Progenitor cell of endocrine pancreas (in vitro differentiated cells): Measurements from ENCODE around the gene OTULINL. TPM values are rescaled to one million over a fixed set of nuclear protein-coding genes. Genes with fewer than 3 reads are reported as not detected.
A peak's percentile ranks its signal among the peaks of the same experiment; 100 is the strongest.

ENCODE experiments used
- DNase-seq: peaks from one replicate; pipeline ENCODE4 v3.0.0; 2021; ENCODE audit warnings: low spot score; ENCODE audit not compliant: unreplicated experiment
- H3K27ac Mint-ChIP-seq: 2 replicates; pipeline ENCODE4 v1.8.0; 2021; ENCODE audit warnings: mild to moderate bottlenecking, moderate library complexity, mixed read lengths
- H3K27me3 Mint-ChIP-seq: 2 replicates; pipeline ENCODE4 v1.8.0; 2021; ENCODE audit warnings: mixed read lengths
- H3K36me3 Mint-ChIP-seq: 2 replicates; pipeline ENCODE4 v1.8.0; 2022; ENCODE audit warnings: mixed read lengths; ENCODE audit not compliant: insufficient read depth
- H3K4me1 Mint-ChIP-seq: 2 replicates; pipeline ENCODE4 v1.8.0; 2021; ENCODE audit warnings: low read depth, mixed read lengths
- H3K4me3 Mint-ChIP-seq: 2 replicates; pipeline ENCODE4 v1.8.0; 2021; ENCODE audit warnings: low read depth, mild to moderate bottlenecking, moderate library complexity, mixed read lengths
- H3K9me3 Mint-ChIP-seq: 2 replicates; pipeline ENCODE4 v1.8.0; 2021; ENCODE audit warnings: low read depth, mixed read lengths
- CTCF ChIP-seq: fragments of 200-600 bp; sonication (generic); IDR thresholded peaks from one replicate; pipeline ENCODE4 v1.5.0; 2021; ENCODE audit warnings: antibody characterized with exemption, mild to moderate bottlenecking; ENCODE audit not compliant: unreplicated experiment
- total RNA-seq: library from RNA; stranded (reverse); gene quantifications from 2 replicates; pipeline ENCODE4 v1.2.1, GENCODE V29; 2021

OTULINL gene
- total RNA-seq, 1 donor from 2014 or later, result 35.5 TPM

- TF ChIP-seq CTCF, result no peak
- DNase-seq, result no peak
- Mint-ChIP-seq H3K9me3 (peaks cover 5% of the 10 kb centered on the region), H3K4me1 (peaks cover 26% of the 10 kb centered on the region), H3K36me3 (peaks cover 2% of the 10 kb centered on the region), H3K4me3 (no peak overlapping the region), H3K27me3 (no peaks in the 10 kb centered on the region), H3K27ac (peak overlapping the region; percentile 78)
These were observed 9.7 kb upstream of the OTULINL start for GRCh38 chr5:14571901-14572300.

- Mint-ChIP-seq H3K9me3 (no peaks in the 10 kb centered on the region), H3K27ac (no peak overlapping the region), H3K36me3 (peaks cover 2% of the 10 kb centered on the region), H3K27me3 (no peaks in the 10 kb centered on the region), H3K4me1 (peaks cover 26% of the 10 kb centered on the region), H3K4me3 (no peak overlapping the region)
- DNase-seq, result no peak
- TF ChIP-seq CTCF, result no peak
These were observed 9.2 kb upstream of the OTULINL start for GRCh38 chr5:14572385-14572784.

- no peaks in the 10 kb centered on the region for H3K9me3 Mint-ChIP-seq
- H3K36me3 Mint-ChIP-seq, result peaks cover 2% of the 10 kb centered on the region
- H3K4me3 Mint-ChIP-seq, result no peak overlapping the region
- no peak for TF ChIP-seq CTCF
- H3K27ac Mint-ChIP-seq, result no peak overlapping the region
- H3K4me1 Mint-ChIP-seq, result peaks cover 26% of the 10 kb centered on the region
- no peaks in the 10 kb centered on the region for H3K27me3 Mint-ChIP-seq
- no peak for DNase-seq
These were observed 8.8 kb upstream of the OTULINL start for GRCh38 chr5:14572836-14573235.

GRCh38 chr5:14574096-14574495 is 7.5 kb upstream of the OTULINL start:
- Mint-ChIP-seq H3K4me1 (peaks cover 25% of the 10 kb centered on the region), H3K36me3 (peaks cover 2% of the 10 kb centered on the region), H3K27ac (no peak overlapping the region), H3K27me3 (peaks cover 6% of the 10 kb centered on the region), H3K4me3 (no peak overlapping the region), H3K9me3 (no peaks in the 10 kb centered on the region)
- no peak for DNase-seq
- no peak for TF ChIP-seq CTCF

GRCh38 chr5:14574891-14575508 is 6.6 kb upstream of the OTULINL start:
- H3K27ac Mint-ChIP-seq, result no peak overlapping the region
- peaks cover 17% of the 10 kb centered on the region for H3K4me1 Mint-ChIP-seq
- no peak overlapping the region for H3K4me3 Mint-ChIP-seq
- H3K9me3 Mint-ChIP-seq, result no peaks in the 10 kb centered on the region
- H3K27me3 Mint-ChIP-seq, result peaks cover 9% of the 10 kb centered on the region
- peaks cover 2% of the 10 kb centered on the region for H3K36me3 Mint-ChIP-seq
- DNase-seq, result no peak
- no peak for TF ChIP-seq CTCF
